ENCODE results near the gene PPIE. TPM values are rescaled to one million over a fixed set of nuclear protein-coding genes. Genes with fewer than 3 reads are reported as not detected.

Gene PPIE
- total and polyA plus RNA-seq, 2 of the 8 experiments (the other 6 are each of a cell fraction or from before 2014, with no cell fraction given): 38.9 to 56.1 TPM

DNA sequence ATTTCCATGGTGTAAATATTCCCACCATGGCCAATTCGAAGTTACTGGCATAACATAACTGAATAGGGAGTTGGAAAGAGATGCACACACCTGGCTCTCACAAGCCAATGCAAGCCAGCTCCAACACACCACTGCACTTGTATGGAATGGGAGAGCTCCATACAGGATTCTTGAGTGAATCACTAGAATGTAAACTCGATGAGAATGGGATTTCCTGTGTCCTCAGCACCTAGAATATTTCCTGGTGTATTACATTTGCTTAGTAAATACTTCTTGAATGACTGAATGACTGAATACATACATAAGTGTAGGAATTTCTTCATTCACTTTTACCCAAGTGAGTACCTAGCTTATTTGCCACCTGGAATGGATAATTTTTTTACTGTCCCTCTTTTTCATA lies 16.2 kb upstream of the PPIE start (continued):
- TF ChIP-seq HDAC6 (IDR thresholded peaks at IDR 0.05; ENCODE audit: low read depth, low read length) (no peak), TBP (IDR thresholded peaks at IDR 0.05; ENCODE audit: low read depth, low read length) (no peak), ASH2L (IDR thresholded peaks at IDR 0.05; ENCODE audit: low read length) (no peak), TEAD4 (IDR thresholded peaks at IDR 0.05; ENCODE audit: low read depth, low read length) (no peak), SIRT6 (IDR thresholded peaks at IDR 0.05; ENCODE audit: low read length) (no peak), CHD1 (IDR thresholded peaks at IDR 0.05; ENCODE audit: low read depth, low read length) (no peak)
